HTR-8/SVneo (cell line): ENCODE results near the gene ACAA2.
"Not testable (repeated sequence)": the region's sequence is repeated elsewhere in the genome, so short reads cannot be mapped to it uniquely, and the experiment has no call there.

Experiments used
- DNase-seq: peaks from one replicate; pipeline ENCODE4 v3.0.0; 2011; ENCODE audit warnings: low spot score, mixed read lengths; ENCODE audit not compliant: insufficient read length
- FAIRE-seq: peaks from 2 replicates; lab custom pipeline; 2011; peaks lifted over from hg19 to GRCh38; lab: Jason Lieb, UNC

ACAA2 gene

GRCh38 chr18:49845629-49846360 lies 32.5 kb upstream of the ACAA2 start:
- FAIRE-seq (no peak), DNase-seq (no peak)

- no peak for DNase-seq
- no peak for FAIRE-seq
These were observed 31.6 kb upstream of the ACAA2 start for GRCh38 chr18:49844903-49845302.

GRCh38 chr18:49843778-49844625 lies 30.7 kb upstream of the ACAA2 start:
- FAIRE-seq: no peak
- no peak for DNase-seq

GRCh38 chr18:49843131-49843530 lies 29.8 kb upstream of the ACAA2 start:
- DNase-seq (no peak), FAIRE-seq (no peak)

- DNase-seq (no peak), FAIRE-seq (no peak)
These were observed 29.3 kb upstream of the ACAA2 start for GRCh38 chr18:49842656-49843055.

- FAIRE-seq (no peak), DNase-seq (no peak)
These were observed 28.2 kb upstream of the ACAA2 start for GRCh38 chr18:49841236-49842217.

- DNase-seq (no peak), FAIRE-seq (no peak)
These were observed 25.7 kb upstream of the ACAA2 start for GRCh38 chr18:49839012-49839411.

- FAIRE-seq: no peak
- DNase-seq: no peak
These were observed 25.0 kb upstream of the ACAA2 start for GRCh38 chr18:49838381-49838780.

GRCh38 chr18:49837889-49838288 lies 24.6 kb upstream of the ACAA2 start:
- DNase-seq (no peak), FAIRE-seq (no peak)

GRCh38 chr18:49837316-49837835 lies 24.0 kb upstream of the ACAA2 start:
- FAIRE-seq, DNase-seq: not testable (repeated sequence)

- no peak for FAIRE-seq
- no peak for DNase-seq
These were observed 22.1 kb upstream of the ACAA2 start for GRCh38 chr18:49835405-49835804.

- DNase-seq (no peak), FAIRE-seq (no peak)
These were observed 20.9 kb upstream of the ACAA2 start for GRCh38 chr18:49834258-49834657.

- DNase-seq: no peak
- FAIRE-seq: no peak
These were observed 20.5 kb upstream of the ACAA2 start for GRCh38 chr18:49833814-49834213.

GRCh38 chr18:49832221-49832647 lies 18.9 kb upstream of the ACAA2 start:
- FAIRE-seq: no peak
- no peak for DNase-seq

- FAIRE-seq (no peak), DNase-seq (no peak)
These were observed 14.7 kb upstream of the ACAA2 start for GRCh38 chr18:49827996-49828395.

GRCh38 chr18:49819823-49820671 lies 6.7 kb upstream of the ACAA2 start:
- FAIRE-seq (no peak), DNase-seq (no peak)

GRCh38 chr18:49819071-49819662 lies 5.8 kb upstream of the ACAA2 start:
- DNase-seq: no peak
- FAIRE-seq: no peak

GRCh38 chr18:49817947-49818346 lies 4.6 kb upstream of the ACAA2 start:
- DNase-seq: no peak
- no peak for FAIRE-seq

GRCh38 chr18:49815927-49816326 lies 2.6 kb upstream of the ACAA2 start:
- DNase-seq (no peak), FAIRE-seq (no peak)
